Fibroblast of mammary gland (primary cell): ENCODE measurements around the gene PTPRA.

Experiments
- DNase-seq: peaks from one replicate; pipeline ENCODE4 v3.0.0-alpha.2; 2010; ENCODE audit warnings: low read depth
- H3K4me3 ChIP-seq: 2 replicates; pipeline ENCODE4 v1.5.1; 2011; ENCODE audit warnings: low read depth, mild to moderate bottlenecking, low read length, moderate library complexity; ENCODE audit not compliant: control insufficient read depth
- CTCF ChIP-seq: conservative IDR thresholded peaks from 2 replicates; pipeline ENCODE4 v1.5.1; 2011; ENCODE audit warnings: low read depth, low read length, inconsistent platforms; ENCODE audit not compliant: control insufficient read depth, insufficient read depth

PTPRA gene

GRCh38 chr20:2902818-2903217 lies 29.5 kb downstream of the PTPRA start:
- DNase-seq, result no peak
- TF ChIP-seq CTCF, result no peak
- no peak overlapping the region for H3K4me3 ChIP-seq

- no peak for TF ChIP-seq CTCF
- H3K4me3 ChIP-seq, result no peak overlapping the region
- DNase-seq, result no peak
These were observed 30.4 kb downstream of the PTPRA start for GRCh38 chr20:2903686-2904085.

GRCh38 chr20:2907519-2907918 lies 34.2 kb downstream of the PTPRA start:
- TF ChIP-seq CTCF, result no peak
- DNase-seq, result no peak
- no peak overlapping the region for H3K4me3 ChIP-seq

GRCh38 chr20:2909953-2910352 lies 36.7 kb downstream of the PTPRA start:
- H3K4me3 ChIP-seq, result no peak overlapping the region
- no peak for TF ChIP-seq CTCF
- DNase-seq, result no peak

GRCh38 chr20:2911200-2911599 lies 37.9 kb downstream of the PTPRA start:
- no peak overlapping the region for H3K4me3 ChIP-seq
- TF ChIP-seq CTCF, result no peak
- DNase-seq, result no peak

GRCh38 chr20:2914160-2914559 lies 40.9 kb downstream of the PTPRA start:
- no peak overlapping the region for H3K4me3 ChIP-seq
- peak; percentile 0 for TF ChIP-seq CTCF
- no peak for DNase-seq

GRCh38 chr20:2917266-2917665 lies 44.0 kb downstream of the PTPRA start:
- DNase-seq, result no peak
- no peak for TF ChIP-seq CTCF
- no peak overlapping the region for H3K4me3 ChIP-seq
